Uterus (tissue), 2 donors: Measurements from ENCODE around the gene SLC25A26.

Experiments
- POLR2A ChIP-seq, 2 donors: fragments of 450-650 bp; IDR thresholded peaks; one replicate each; pipeline ENCODE4 v1.6.1; 2016; ENCODE audit warnings: antibody characterized with exemption in 2 of 2, mild to moderate bottlenecking in 1 of 2, moderate library complexity in 1 of 2
- TF ChIP-seq, protein P1 (sequence below), 4 experiments: fragments of 200-600 bp in 2 of 4; fragments of 450-650 bp in 2 of 4; sonication (generic) in 2 of 4; IDR thresholded peaks; one replicate each; pipeline ENCODE4 v1.5.1; 2016 to 2019; ENCODE audit warnings: antibody characterized with exemption in 4 of 4, mild to moderate bottlenecking in 2 of 4, moderate library complexity in 1 of 4

DNA sequence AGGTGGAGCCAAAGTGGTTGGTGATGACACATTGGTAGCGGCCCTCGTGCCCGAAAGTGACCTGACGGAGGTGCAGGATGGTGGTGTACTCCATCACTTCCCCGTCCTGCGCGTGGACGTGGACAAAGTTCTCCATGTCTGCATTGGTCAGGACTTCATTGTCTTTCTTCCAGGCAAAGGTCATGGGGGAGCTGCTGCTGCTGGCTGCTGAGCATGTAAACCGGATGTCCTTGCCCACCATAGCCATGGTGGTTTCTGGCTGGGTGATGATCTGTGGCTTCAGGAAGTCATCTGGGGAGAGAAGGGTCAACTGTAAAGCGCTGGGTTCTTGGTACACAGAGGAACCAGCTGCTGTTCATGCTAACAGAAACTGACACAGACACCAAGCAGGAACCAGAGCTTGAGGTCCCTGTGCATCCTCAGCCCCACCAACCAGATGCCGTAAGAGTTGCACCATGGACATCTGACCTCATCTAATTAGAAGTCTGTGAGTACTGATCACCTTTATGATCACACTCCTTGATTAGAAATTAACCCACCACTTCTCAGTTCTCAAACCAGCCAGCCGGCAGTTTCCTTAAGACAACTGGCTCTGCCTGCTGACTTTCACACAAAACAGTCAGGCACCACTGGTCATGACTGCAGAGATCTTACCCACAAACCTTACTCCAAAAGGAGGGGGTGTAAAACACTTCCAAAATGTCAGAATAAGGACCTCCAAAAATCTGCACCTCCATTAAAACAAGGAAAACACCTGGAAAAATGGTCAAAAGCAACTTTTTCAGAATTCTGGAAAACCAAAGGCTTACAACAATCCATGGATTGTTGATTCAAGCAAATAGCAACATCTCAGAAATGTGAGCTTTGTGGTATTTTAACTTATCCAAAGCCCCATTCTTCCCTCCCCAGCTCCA, 165.5 kb downstream of the SLC25A26 start:
- TF ChIP-seq POLR2A (IDR thresholded peaks at IDR 0.05), result no peak
- TF ChIP-seq, protein P1, sequence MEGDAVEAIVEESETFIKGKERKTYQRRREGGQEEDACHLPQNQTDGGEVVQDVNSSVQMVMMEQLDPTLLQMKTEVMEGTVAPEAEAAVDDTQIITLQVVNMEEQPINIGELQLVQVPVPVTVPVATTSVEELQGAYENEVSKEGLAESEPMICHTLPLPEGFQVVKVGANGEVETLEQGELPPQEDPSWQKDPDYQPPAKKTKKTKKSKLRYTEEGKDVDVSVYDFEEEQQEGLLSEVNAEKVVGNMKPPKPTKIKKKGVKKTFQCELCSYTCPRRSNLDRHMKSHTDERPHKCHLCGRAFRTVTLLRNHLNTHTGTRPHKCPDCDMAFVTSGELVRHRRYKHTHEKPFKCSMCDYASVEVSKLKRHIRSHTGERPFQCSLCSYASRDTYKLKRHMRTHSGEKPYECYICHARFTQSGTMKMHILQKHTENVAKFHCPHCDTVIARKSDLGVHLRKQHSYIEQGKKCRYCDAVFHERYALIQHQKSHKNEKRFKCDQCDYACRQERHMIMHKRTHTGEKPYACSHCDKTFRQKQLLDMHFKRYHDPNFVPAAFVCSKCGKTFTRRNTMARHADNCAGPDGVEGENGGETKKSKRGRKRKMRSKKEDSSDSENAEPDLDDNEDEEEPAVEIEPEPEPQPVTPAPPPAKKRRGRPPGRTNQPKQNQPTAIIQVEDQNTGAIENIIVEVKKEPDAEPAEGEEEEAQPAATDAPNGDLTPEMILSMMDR (IDR thresholded peaks at IDR 0.05), result no peak
